Stimulated activated memory B cell treated with anti-CD40 and anti-IgM and Interleukin-4, amounts not matched to agents 10 μg/mL and 1 μg/mL and 100 μg/mL, for 72 hours (primary cell): ENCODE data around the gene ANKRD16.
A peak's percentile ranks its signal among the peaks of the same experiment; 100 is the strongest.
"Not testable (repeated sequence)": the region's sequence is repeated elsewhere in the genome, so short reads cannot be mapped to it uniquely, and the experiment has no call there.

Source experiments
- ATAC-seq: fragments of 150-1000 bp; cut with Tn5 transposase; 2 replicates; pipeline ENCODE4 v1.10.0; 2021
- H3K27ac Mint-ChIP-seq: one replicate; pipeline ENCODE4 v1.8.0; 2022; ENCODE audit warnings: mild to moderate bottlenecking, mixed read lengths
- H3K27me3 Mint-ChIP-seq: one replicate; pipeline ENCODE4 v1.8.0; 2022; ENCODE audit warnings: mixed read lengths
- H3K36me3 Mint-ChIP-seq: one replicate; pipeline ENCODE4 v1.8.0; 2022; ENCODE audit warnings: mixed read lengths
- H3K4me1 Mint-ChIP-seq: one replicate; pipeline ENCODE4 v1.8.0; 2022; ENCODE audit warnings: mixed read lengths
- H3K4me3 Mint-ChIP-seq: one replicate; pipeline ENCODE4 v1.8.0; 2022; ENCODE audit warnings: mild to moderate bottlenecking, moderate library complexity, mixed read lengths
- H3K9me3 Mint-ChIP-seq: one replicate; pipeline ENCODE4 v1.8.0; 2022; ENCODE audit warnings: mixed read lengths

Gene ANKRD16

GRCh38 chr10:5894873-5895272 is 5.2 kb upstream of the ANKRD16 start:
- H3K4me1 Mint-ChIP-seq: peaks cover 68% of the 10 kb centered on the region
- H3K4me3 Mint-ChIP-seq: no peak overlapping the region
- H3K27me3 Mint-ChIP-seq: no peaks in the 10 kb centered on the region
- no peak for ATAC-seq
- peak overlapping the region; percentile 87 for H3K27ac Mint-ChIP-seq
- no peaks in the 10 kb centered on the region for H3K9me3 Mint-ChIP-seq
- H3K36me3 Mint-ChIP-seq: peaks cover 61% of the 10 kb centered on the region

GRCh38 chr10:5894403-5894802 is 4.7 kb upstream of the ANKRD16 start:
- Mint-ChIP-seq H3K4me1 (peaks cover 66% of the 10 kb centered on the region), H3K27ac (no peak overlapping the region), H3K9me3 (no peaks in the 10 kb centered on the region), H3K36me3 (peaks cover 61% of the 10 kb centered on the region), H3K4me3 (no peak overlapping the region), H3K27me3 (no peaks in the 10 kb centered on the region)
- no peak for ATAC-seq

- ATAC-seq: no peak
- H3K4me1 Mint-ChIP-seq: peaks cover 67% of the 10 kb centered on the region
- no peaks in the 10 kb centered on the region for H3K9me3 Mint-ChIP-seq
- H3K27ac Mint-ChIP-seq: no peak overlapping the region
- no peak overlapping the region for H3K4me3 Mint-ChIP-seq
- H3K27me3 Mint-ChIP-seq: no peaks in the 10 kb centered on the region
- H3K36me3 Mint-ChIP-seq: peaks cover 50% of the 10 kb centered on the region
Observed at GRCh38 chr10:5893321-5893720, 3.6 kb upstream of the ANKRD16 start.

GRCh38 chr10:5892007-5892406 is 2.3 kb upstream of the ANKRD16 start:
- peak overlapping the region; percentile 29 for H3K4me3 Mint-ChIP-seq
- peaks cover 77% of the 10 kb centered on the region for H3K4me1 Mint-ChIP-seq
- no peaks in the 10 kb centered on the region for H3K9me3 Mint-ChIP-seq
- ATAC-seq: no peak
- peaks cover 43% of the 10 kb centered on the region for H3K36me3 Mint-ChIP-seq
- no peak overlapping the region for H3K27ac Mint-ChIP-seq
- H3K27me3 Mint-ChIP-seq: no peaks in the 10 kb centered on the region

GRCh38 chr10:5891009-5891408 is 1.3 kb upstream of the ANKRD16 start:
- Mint-ChIP-seq H3K9me3 (no peaks in the 10 kb centered on the region), H3K36me3 (peaks cover 39% of the 10 kb centered on the region), H3K27me3 (no peaks in the 10 kb centered on the region), H3K27ac (peak overlapping the region; percentile 79), H3K4me1 (peaks cover 68% of the 10 kb centered on the region), H3K4me3 (peak overlapping the region; percentile 85)
- no peak for ATAC-seq

GRCh38 chr10:5890452-5890915 is 791 bp upstream of the ANKRD16 start:
- Mint-ChIP-seq H3K9me3 (no peaks in the 10 kb centered on the region), H3K4me1 (peaks cover 62% of the 10 kb centered on the region), H3K27ac (peak overlapping the region; percentile 79), H3K27me3 (no peaks in the 10 kb centered on the region), H3K36me3 (peaks cover 39% of the 10 kb centered on the region), H3K4me3 (peak overlapping the region; percentile 85)
- ATAC-seq: no peak

GRCh38 chr10:5888843-5889623 is 660 bp downstream of the ANKRD16 start:
- Mint-ChIP-seq H3K9me3 (no peaks in the 10 kb centered on the region), H3K27me3 (no peaks in the 10 kb centered on the region), H3K36me3 (peaks cover 35% of the 10 kb centered on the region), H3K4me3 (peak overlapping the region; percentile 85), H3K4me1 (peaks cover 50% of the 10 kb centered on the region), H3K27ac (peak overlapping the region; percentile 79)
- ATAC-seq: peak; percentile 56

GRCh38 chr10:5888351-5888750 is 1.3 kb downstream of the ANKRD16 start:
- Mint-ChIP-seq H3K27me3 (no peaks in the 10 kb centered on the region), H3K36me3 (peaks cover 37% of the 10 kb centered on the region), H3K4me1 (peaks cover 46% of the 10 kb centered on the region), H3K27ac (peak overlapping the region; percentile 79), H3K9me3 (no peaks in the 10 kb centered on the region), H3K4me3 (peak overlapping the region; percentile 85)
- no peak for ATAC-seq

GRCh38 chr10:5887641-5888040 is 2.1 kb downstream of the ANKRD16 start:
- ATAC-seq: no peak
- Mint-ChIP-seq H3K27ac (peak overlapping the region; percentile 79), H3K9me3 (no peaks in the 10 kb centered on the region), H3K36me3 (peaks cover 33% of the 10 kb centered on the region), H3K4me3 (peak overlapping the region; percentile 14), H3K4me1 (peaks cover 39% of the 10 kb centered on the region), H3K27me3 (no peaks in the 10 kb centered on the region)

GRCh38 chr10:5887029-5887428 is 2.7 kb downstream of the ANKRD16 start:
- Mint-ChIP-seq H3K36me3 (peaks cover 30% of the 10 kb centered on the region), H3K4me1 (peaks cover 33% of the 10 kb centered on the region), H3K27me3 (no peaks in the 10 kb centered on the region), H3K27ac (no peak overlapping the region), H3K9me3 (no peaks in the 10 kb centered on the region), H3K4me3 (no peak overlapping the region)
- no peak for ATAC-seq

GRCh38 chr10:5885619-5886018 is 4.1 kb downstream of the ANKRD16 start:
- H3K4me3 Mint-ChIP-seq: no peak overlapping the region
- peaks cover 19% of the 10 kb centered on the region for H3K4me1 Mint-ChIP-seq
- no peak overlapping the region for H3K27ac Mint-ChIP-seq
- H3K27me3 Mint-ChIP-seq: no peaks in the 10 kb centered on the region
- ATAC-seq: no peak
- peaks cover 33% of the 10 kb centered on the region for H3K36me3 Mint-ChIP-seq
- no peaks in the 10 kb centered on the region for H3K9me3 Mint-ChIP-seq

- ATAC-seq: no peak
- no peaks in the 10 kb centered on the region for H3K9me3 Mint-ChIP-seq
- no peaks in the 10 kb centered on the region for H3K27me3 Mint-ChIP-seq
- H3K4me3 Mint-ChIP-seq: no peak overlapping the region
- H3K4me1 Mint-ChIP-seq: peaks cover 6% of the 10 kb centered on the region
- no peak overlapping the region for H3K27ac Mint-ChIP-seq
- peaks cover 38% of the 10 kb centered on the region for H3K36me3 Mint-ChIP-seq
Observed at GRCh38 chr10:5882961-5883360, 6.7 kb downstream of the ANKRD16 start.

GRCh38 chr10:5877041-5877440 is 12.7 kb downstream of the ANKRD16 start:
- Mint-ChIP-seq H3K36me3 (peaks cover 33% of the 10 kb centered on the region), H3K4me1 (peaks cover 15% of the 10 kb centered on the region)
- not testable (repeated sequence) for H3K27me3 Mint-ChIP-seq, H3K9me3 Mint-ChIP-seq, ATAC-seq, H3K27ac Mint-ChIP-seq, H3K4me3 Mint-ChIP-seq

GRCh38 chr10:5876181-5876768 is 13.4 kb downstream of the ANKRD16 start:
- no peak for ATAC-seq
- H3K27ac Mint-ChIP-seq: no peak overlapping the region
- H3K36me3 Mint-ChIP-seq: peaks cover 34% of the 10 kb centered on the region
- H3K27me3 Mint-ChIP-seq: no peaks in the 10 kb centered on the region
- H3K4me1 Mint-ChIP-seq: peaks cover 15% of the 10 kb centered on the region
- H3K9me3 Mint-ChIP-seq: no peaks in the 10 kb centered on the region
- H3K4me3 Mint-ChIP-seq: no peak overlapping the region

- no peaks in the 10 kb centered on the region for H3K9me3 Mint-ChIP-seq
- H3K27me3 Mint-ChIP-seq: no peaks in the 10 kb centered on the region
- H3K36me3 Mint-ChIP-seq: peaks cover 33% of the 10 kb centered on the region
- H3K27ac Mint-ChIP-seq: peak overlapping the region; percentile 86
- peak overlapping the region; percentile 79 for H3K4me3 Mint-ChIP-seq
- H3K4me1 Mint-ChIP-seq: peaks cover 15% of the 10 kb centered on the region
- ATAC-seq: peak; percentile 92
Observed at GRCh38 chr10:5873515-5873995, 16.1 kb downstream of the ANKRD16 start.

- no peaks in the 10 kb centered on the region for H3K27me3 Mint-ChIP-seq
- no peak overlapping the region for H3K4me3 Mint-ChIP-seq
- peaks cover 20% of the 10 kb centered on the region for H3K4me1 Mint-ChIP-seq
- no peaks in the 10 kb centered on the region for H3K9me3 Mint-ChIP-seq
- ATAC-seq: no peak
- H3K36me3 Mint-ChIP-seq: peaks cover 25% of the 10 kb centered on the region
- peak overlapping the region; percentile 52 for H3K27ac Mint-ChIP-seq
Observed at GRCh38 chr10:5871596-5871995, 18.1 kb downstream of the ANKRD16 start.
